NCI-H345 treated with DMSO at 0.1 percent for 48 hours (cell line): ENCODE results near the gene MACF1.
"Not testable (repeated sequence)": the region's sequence is repeated elsewhere in the genome, so short reads cannot be mapped to it uniquely, and the experiment has no call there.

Source experiments
- DNase-seq: peaks from one replicate; lab custom pipeline; 2025; ENCODE audit not compliant: unreplicated experiment; lab: John Stamatoyannopoulos, UW

MACF1 gene

DNA sequence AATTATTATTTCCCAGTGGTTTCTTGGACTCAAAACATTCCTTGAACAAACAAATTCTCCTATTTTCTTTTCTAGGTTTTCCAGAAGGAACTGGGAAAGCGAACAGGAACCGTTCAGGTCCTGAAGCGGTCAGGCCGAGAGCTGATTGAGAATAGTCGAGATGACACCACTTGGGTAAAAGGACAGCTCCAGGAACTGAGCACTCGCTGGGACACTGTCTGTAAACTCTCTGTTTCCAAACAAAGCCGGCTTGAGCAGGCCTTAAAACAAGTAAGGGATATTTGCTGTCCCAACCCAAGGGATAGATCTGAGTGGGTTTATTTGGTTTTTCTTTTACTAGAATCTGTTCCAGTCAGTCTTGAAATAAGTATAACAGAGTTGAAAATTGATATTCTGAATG is 247.6 kb downstream of the MACF1 start:
- no peak for DNase-seq

DNA sequence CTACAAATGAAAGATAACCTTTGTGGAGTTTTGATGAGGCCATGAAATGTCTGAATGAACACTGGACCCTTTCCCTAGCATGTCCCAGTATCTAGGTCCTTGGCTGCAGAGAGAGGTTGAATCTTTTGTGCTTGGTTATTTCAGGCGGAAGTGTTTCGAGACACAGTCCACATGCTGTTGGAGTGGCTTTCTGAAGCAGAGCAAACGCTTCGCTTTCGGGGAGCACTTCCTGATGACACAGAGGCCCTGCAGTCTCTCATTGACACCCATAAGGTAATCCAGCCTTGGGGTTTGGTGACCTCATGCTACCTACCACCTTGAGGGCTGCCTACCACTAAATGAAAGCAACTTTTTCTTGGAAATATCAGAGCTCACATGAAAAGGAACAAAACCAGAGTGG is 248.0 kb downstream of the MACF1 start:
- DNase-seq: no peak

DNA sequence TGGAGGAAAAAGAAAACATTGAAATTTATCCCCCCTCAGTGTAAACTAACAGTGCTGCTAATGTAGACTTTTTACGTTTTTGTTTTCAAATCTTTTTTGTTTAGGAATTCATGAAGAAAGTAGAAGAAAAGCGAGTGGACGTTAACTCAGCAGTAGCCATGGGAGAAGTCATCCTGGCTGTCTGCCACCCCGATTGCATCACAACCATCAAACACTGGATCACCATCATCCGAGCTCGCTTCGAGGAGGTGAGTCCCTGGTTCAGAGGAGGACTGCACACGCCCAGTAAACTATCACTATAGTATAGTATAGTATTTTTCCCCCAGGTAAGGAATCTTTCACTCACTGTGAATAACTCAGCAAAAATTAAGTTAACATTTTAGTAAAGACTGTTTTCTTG is 249.1 kb downstream of the MACF1 start:
- no peak for DNase-seq

- no peak for DNase-seq
Measured at GRCh38 chr1:39458991-39459390, 254.5 kb downstream of the MACF1 start.

DNA sequence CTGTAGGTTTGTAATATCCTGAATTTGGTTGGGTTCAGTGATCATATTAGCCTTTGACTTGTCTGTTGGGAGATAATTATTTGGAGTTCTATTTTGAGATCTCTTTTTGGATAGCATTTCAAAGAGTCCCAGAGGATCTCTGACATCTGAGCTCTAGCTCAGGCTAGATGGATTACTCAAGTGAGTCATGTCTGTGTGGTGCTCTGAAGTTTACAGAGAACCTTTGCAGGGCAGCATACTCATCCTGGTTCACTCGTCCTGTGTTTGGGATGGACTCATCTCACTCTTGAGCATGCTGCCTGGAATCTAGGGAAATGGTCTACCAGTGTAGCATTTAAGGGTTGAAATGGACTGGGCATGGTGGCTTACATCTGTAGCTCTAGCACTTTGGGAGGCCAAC is 257.6 kb downstream of the MACF1 start:
- no peak for DNase-seq

GRCh38 chr1:39466413-39467107 is 262.1 kb downstream of the MACF1 start:
- DNase-seq: no peak

DNA sequence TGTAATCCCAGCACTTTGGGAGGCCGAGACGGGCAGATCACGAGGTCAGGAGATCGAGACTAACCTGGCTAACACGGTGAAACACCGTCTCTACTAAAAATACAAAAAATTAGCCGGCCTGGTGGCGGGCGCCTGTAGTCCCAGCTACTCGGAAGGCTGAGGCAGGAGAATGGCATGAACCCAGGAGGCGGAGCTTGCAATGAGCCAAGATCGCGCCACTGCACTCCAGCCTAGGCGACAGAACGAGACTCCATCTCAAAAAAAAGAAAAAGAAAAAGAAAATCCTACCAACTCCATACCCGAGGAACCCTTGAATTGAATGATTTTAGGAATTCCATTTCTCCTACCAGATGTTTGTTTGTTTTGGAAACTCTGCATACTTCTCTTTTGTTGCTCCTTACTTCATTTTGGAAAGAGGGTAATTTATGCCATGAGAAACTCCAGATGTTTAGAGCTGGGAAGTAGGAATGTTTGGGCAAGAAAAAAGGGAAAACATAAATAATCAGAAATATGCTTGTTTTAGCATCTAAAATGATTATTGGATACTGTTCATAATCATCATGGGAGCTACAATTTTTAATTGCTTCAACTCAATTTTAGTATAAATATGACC is 262.7 kb downstream of the MACF1 start:
- DNase-seq: not testable (repeated sequence)

DNA sequence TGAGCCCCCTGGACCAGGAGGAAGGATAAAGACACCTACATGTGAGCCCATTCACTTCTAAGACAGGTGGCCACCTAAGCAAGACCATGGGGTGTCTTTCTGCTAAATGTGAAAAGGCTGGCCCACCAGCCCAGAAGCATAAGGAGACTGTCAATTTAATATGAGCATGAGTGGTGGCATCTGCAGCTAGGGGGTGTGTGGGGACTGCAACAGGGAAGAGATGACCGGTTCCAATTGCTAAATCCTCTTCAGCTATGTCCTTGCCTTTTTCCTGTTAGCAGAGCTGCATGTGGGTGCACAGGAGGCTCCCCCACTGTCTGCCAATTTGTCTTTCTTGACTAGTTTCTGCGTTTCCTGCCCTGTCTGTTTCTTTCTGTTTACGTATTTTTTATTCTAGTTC is 264.7 kb downstream of the MACF1 start:
- DNase-seq: no peak

DNA sequence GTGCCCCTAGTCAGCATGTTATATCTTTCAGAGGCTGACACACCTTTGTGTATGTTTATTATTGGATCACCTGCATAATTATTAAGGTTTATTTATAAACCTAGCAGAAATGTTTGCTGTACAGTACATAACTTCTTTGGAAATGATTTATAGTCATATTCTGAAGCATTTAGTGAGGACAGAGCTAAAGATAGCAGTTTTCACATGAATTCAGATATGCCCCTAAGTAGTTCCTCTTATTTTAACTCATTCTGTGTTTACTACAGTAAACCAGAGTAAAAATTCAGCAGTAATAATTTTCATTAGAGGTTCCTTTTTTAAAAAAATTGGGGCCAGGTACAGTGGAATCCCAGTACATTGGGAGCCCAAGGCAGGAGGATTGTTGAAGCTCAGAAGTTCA is 265.5 kb downstream of the MACF1 start:
- DNase-seq: no peak

- no peak for DNase-seq
Measured at GRCh38 chr1:39472826-39473225, 268.3 kb downstream of the MACF1 start.

GRCh38 chr1:39473324-39473723 is 268.8 kb downstream of the MACF1 start:
- no peak for DNase-seq

- DNase-seq: no peak
Measured at GRCh38 chr1:39474810-39475209, 270.3 kb downstream of the MACF1 start.

DNA sequence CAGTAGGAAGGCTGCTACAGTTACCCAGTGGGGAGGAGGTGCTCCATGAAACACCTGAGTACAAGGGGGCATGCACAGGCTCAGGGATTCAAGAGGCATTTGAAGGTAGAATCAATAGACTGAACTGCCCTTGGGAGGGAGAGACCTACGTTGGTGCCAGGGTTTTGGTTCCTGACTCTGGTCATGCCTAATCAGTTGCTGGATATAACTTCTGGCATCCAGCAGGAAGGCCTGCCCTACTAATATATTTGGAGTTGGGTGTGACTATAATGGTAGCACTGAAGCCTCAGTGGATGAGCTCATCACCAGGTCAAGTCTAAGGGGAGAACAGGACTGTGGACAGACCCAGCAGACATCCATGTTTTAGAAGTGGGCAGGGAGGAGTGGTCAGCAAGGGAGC is 271.1 kb downstream of the MACF1 start:
- not testable (repeated sequence) for DNase-seq

DNA sequence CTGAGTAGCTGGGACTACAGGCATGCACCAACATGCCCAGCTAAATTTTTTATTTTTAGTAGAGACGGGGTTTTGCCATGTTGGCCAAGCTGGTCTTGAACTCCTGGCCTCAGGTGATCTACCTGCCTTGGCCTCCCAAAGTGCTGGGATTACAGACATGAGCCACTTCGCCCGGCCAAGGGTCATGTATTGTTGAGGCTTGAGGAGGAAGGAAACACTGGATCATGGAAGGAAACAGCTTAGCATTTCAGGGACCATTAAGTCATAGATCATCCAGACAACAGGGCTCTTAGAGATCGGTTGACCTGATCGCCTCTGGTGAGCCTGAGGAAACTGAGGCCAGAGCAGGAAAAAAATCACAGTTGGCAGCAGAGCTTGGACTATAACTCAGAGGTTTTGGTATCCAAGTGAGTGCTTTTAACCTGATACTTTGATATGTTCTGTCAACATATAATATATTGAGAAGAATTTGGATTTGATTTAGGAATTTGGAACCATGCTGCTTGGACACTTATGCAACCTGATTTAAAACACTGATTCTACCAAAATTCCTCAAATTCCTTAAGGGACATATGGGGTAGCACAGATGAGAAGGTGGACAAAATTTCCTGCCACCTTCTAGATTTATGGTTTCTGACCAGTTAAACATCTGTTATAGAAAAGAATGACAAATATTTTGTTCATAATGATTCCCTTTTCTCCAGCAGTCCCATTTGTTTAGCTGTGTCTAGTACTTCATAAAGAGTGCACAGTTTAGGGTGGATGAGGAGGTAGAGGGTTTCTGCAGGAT is 273.8 kb downstream of the MACF1 start:
- DNase-seq: no peak

DNA sequence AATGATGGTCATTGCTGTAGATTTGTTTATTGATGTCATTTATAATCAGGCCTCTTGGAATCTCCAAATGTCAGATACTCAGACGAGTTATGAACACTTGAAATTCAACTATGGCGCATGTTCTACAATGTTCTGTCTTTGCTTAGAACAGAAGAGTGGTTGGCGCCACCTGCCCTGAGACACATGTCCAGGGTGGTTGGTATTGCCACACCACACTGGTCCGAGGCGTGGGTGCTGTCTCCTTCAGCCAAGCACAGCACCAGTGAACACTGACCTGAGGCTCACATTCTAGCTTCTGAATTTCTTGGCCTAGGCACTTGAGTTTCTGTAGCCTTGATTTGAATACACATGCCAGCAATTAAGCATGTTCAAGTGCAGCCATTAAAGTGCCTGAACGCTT is 276.8 kb downstream of the MACF1 start:
- no peak for DNase-seq

DNA sequence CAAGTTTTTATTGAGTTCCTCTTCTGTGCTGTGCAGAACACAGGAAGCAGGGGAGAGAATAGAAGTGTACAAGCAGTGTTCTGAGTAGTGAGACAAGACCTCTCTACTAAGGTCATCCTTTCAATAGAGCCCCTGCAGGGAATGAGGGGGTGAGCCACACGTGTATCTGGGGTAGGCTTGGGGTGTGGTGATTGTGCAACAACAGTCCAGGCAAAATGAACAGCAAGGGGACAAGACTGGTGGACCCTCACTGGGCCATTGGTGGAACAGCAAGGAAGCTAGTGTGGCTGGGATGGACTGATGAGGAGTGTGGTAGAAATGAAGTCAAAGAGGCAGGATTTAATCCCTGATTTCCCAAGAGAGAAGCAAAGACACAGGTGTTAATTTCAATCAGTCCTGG is 278.8 kb downstream of the MACF1 start:
- DNase-seq: no peak

GRCh38 chr1:39484564-39484963 is 280.1 kb downstream of the MACF1 start:
- no peak for DNase-seq

DNA sequence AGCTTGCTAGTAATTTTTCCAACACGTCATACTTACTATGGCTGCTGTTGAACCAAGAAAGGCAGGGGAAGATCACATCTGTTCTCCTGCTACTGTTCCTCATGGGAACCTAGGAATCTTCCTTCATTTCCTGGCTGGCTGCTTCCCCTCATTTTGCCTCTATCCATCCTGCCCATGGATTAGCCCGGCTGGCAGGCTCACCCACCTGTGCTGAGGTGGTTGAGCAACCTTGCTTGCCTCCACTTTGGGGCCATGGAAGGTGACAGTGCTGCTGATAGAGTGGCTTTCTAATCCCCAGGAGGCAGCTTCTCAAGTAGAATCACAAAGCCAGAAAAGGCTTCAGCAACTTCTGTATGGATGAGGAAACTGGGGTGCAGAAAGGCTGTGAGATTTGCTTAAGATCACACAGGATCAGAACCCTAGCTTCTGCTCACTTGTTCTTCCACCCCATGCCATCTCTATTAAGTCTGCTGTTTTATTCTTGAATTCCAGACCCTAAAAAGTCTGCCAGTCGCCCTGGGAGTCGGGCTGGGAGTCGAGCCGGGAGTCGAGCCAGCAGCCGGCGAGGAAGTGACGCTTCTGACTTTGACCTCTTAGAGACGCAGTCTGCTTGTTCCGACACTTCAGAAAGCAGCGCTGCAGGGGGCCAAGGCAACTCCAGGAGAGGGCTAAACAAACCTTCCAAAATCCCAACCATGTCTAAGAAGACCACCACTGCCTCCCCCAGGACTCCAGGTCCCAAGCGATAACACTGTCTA is 280.7 kb downstream of the MACF1 start:
- no peak for DNase-seq

GRCh38 chr1:39488012-39488545 is 283.6 kb downstream of the MACF1 start:
- no peak for DNase-seq

DNA sequence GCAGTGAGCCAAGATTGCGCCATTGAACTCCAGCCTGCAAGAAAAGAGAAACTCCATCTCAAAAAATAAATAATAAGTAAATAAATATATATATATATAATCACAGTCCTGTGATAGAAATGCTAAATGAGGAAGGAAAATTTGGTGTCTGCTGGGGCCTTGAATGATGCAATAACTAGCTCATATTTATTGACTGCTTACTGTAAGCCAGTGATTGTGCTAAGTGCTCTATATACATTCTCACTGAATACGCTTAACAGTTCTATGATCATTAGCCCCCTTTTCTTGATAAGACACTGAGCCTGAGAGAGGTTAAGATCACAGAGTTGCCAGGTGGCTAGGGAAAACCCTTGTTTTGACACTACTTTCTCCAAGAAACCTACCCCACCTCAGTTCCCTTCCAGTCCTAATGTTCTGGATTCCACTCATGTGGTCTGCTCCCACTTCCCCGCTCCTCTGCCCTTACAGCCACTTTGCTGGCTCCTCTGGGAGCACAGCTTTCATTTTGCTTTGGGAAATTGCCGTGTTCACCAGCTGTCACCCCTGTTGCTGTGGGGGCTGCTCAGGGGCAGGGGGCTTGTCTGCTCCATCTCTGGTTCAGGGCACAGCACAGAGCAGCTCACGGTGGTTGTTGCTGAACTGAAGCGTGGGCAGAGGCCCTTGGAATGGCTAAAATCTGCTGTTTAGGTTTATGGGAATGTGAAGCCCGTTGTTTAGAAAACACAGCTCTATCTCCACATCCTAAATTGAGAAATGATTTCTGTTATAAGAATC is 284.5 kb downstream of the MACF1 start:
- DNase-seq: no peak
